GM19467 (cell line): Measurements from ENCODE around the gene ANKUB1.

ENCODE experiments used
- ATAC-seq: cut with Tn5 transposase; IDR thresholded peaks from one replicate; pipeline ENCODE4 v1.9.1; 2021; ENCODE audit warnings: mild to moderate bottlenecking, moderate library complexity; ENCODE audit not compliant: unreplicated experiment

The ANKUB1 gene

GRCh38 chr3:149809699-149810098, 17.3 kb upstream of the ANKUB1 start:
- ATAC-seq, result no peak

- ATAC-seq, result no peak
Measured at GRCh38 chr3:149808209-149808829, 16.0 kb upstream of the ANKUB1 start.

GRCh38 chr3:149806171-149806778, 13.9 kb upstream of the ANKUB1 start:
- no peak for ATAC-seq

GRCh38 chr3:149801639-149802038, 9.3 kb upstream of the ANKUB1 start:
- no peak for ATAC-seq

GRCh38 chr3:149801195-149801594, 8.8 kb upstream of the ANKUB1 start:
- ATAC-seq, result no peak

GRCh38 chr3:149800693-149801092, 8.3 kb upstream of the ANKUB1 start:
- no peak for ATAC-seq

GRCh38 chr3:149796026-149796425, 3.7 kb upstream of the ANKUB1 start:
- ATAC-seq, result no peak

GRCh38 chr3:149790698-149791097, 1.7 kb downstream of the ANKUB1 start:
- no peak for ATAC-seq

- ATAC-seq, result no peak
Measured at GRCh38 chr3:149790268-149790667, 2.1 kb downstream of the ANKUB1 start.

GRCh38 chr3:149784064-149784704, 8.2 kb downstream of the ANKUB1 start:
- ATAC-seq, result no peak

GRCh38 chr3:149783576-149783975, 8.8 kb downstream of the ANKUB1 start:
- no peak for ATAC-seq

GRCh38 chr3:149781741-149782140, 10.6 kb downstream of the ANKUB1 start:
- no peak for ATAC-seq

- ATAC-seq, result no peak
Measured at GRCh38 chr3:149781211-149781610, 11.1 kb downstream of the ANKUB1 start.

GRCh38 chr3:149777414-149778214, 14.7 kb downstream of the ANKUB1 start:
- ATAC-seq, result no peak

GRCh38 chr3:149776170-149776569, 16.2 kb downstream of the ANKUB1 start:
- no peak for ATAC-seq

GRCh38 chr3:149772861-149773260, 19.5 kb downstream of the ANKUB1 start:
- no peak for ATAC-seq

- ATAC-seq, result no peak
Measured at GRCh38 chr3:149771652-149772271, 20.6 kb downstream of the ANKUB1 start.

GRCh38 chr3:149770246-149770645, 22.1 kb downstream of the ANKUB1 start:
- ATAC-seq, result no peak

GRCh38 chr3:149768704-149769103, 23.6 kb downstream of the ANKUB1 start:
- ATAC-seq, result no peak

GRCh38 chr3:149767720-149768119, 24.6 kb downstream of the ANKUB1 start:
- no peak for ATAC-seq

- ATAC-seq, result no peak
Measured at GRCh38 chr3:149765762-149766334, 26.5 kb downstream of the ANKUB1 start.
